AG04450 (cell line): Measurements from ENCODE around the gene ITIH5. TPM values are rescaled to one million over a fixed set of nuclear protein-coding genes. Genes with fewer than 3 reads are reported as not detected.

ENCODE experiments used
- CTCF ChIA-PET: fragments of 300-600, 350-600 bp; formaldehyde crosslinking; extraction: SDS; loops from one replicate; lab custom pipeline; 2022; ENCODE audit warnings: antibody characterized with exemption, inconsistent platforms; lab: Charles Lee
- POLR2A ChIA-PET: fragments of 350-600 bp; formaldehyde crosslinking; extraction: SDS; loops from one replicate; lab custom pipeline; 2021; ENCODE audit warnings: antibody characterized with exemption, inconsistent platforms; lab: Yijun Ruan, JAX
- DNase-seq: peaks from one replicate; pipeline ENCODE4 v3.0.0-alpha.2; 2011; ENCODE audit warnings: low read depth, low spot score
- H3K27ac ChIP-seq: one replicate; pipeline ENCODE4 v1.5.1; 2012; ENCODE audit warnings: low read depth, low read length, control low read depth
- H3K27me3 ChIP-seq: one replicate; pipeline ENCODE4 v1.6.0; 2012; ENCODE audit warnings: low read length; ENCODE audit not compliant: control insufficient read depth, insufficient read depth
- H3K4me3 ChIP-seq: 2 replicates; pipeline ENCODE4 v1.5.1; 2011; ENCODE audit warnings: mild to moderate bottlenecking, low read depth, low read length, control low read depth
- H3K9me3 ChIP-seq: 2 replicates; pipeline ENCODE4 v1.5.1; 2012; ENCODE audit warnings: low read length; ENCODE audit not compliant: control insufficient read depth, insufficient read depth
- CTCF ChIP-seq: IDR thresholded peaks from 2 replicates; pipeline ENCODE4 v1.5.1; 2011; ENCODE audit warnings: low read depth, low read length, control low read depth, inconsistent platforms
- polyA plus RNA-seq: library from polyadenylated mRNA; depleted of rRNA; stranded (reverse); fragments of >200 nt; gene quantifications from 2 replicates; pipeline ENCODE4 v1.2.3, GENCODE V29; 2011

The ITIH5 gene
- polyA plus RNA-seq, 1 experiment, result 0.11 TPM

- no peak for DNase-seq
- Histone ChIP-seq H3K9me3 (no peaks in the 10 kb centered on the region; the same call in 1 of the 2 replicates), H3K27ac (no peak overlapping the region), H3K4me3 (no peak overlapping the region), H3K27me3 (no peaks in the 10 kb centered on the region)
- no peak for TF ChIP-seq CTCF
- CTCF ChIA-PET, result no interaction called here
- POLR2A ChIA-PET, result no interaction called here
Observed at GRCh38 chr10:7545792-7546191, 121.0 kb downstream of the ITIH5 start.

GRCh38 chr10:7545261-7545660, 121.5 kb downstream of the ITIH5 start:
- no peak for DNase-seq
- Histone ChIP-seq H3K9me3 (no peaks in the 10 kb centered on the region; the same call in 1 of the 2 replicates), H3K27me3 (no peaks in the 10 kb centered on the region), H3K27ac (no peak overlapping the region), H3K4me3 (no peak overlapping the region)
- ChIA-PET POLR2A (no interaction called here), CTCF (no interaction called here)
- TF ChIP-seq CTCF, result no peak

GRCh38 chr10:7544203-7544602, 122.6 kb downstream of the ITIH5 start:
- Histone ChIP-seq H3K4me3 (no peak overlapping the region), H3K27ac (no peak overlapping the region), H3K27me3 (no peaks in the 10 kb centered on the region), H3K9me3 (no peaks in the 10 kb centered on the region; the same call in 1 of the 2 replicates)
- ChIA-PET POLR2A (no interaction called here), CTCF (no interaction called here)
- no peak for TF ChIP-seq CTCF
- DNase-seq, result no peak

GRCh38 chr10:7542189-7542914, 124.4 kb downstream of the ITIH5 start:
- H3K27ac ChIP-seq, result no peak overlapping the region
- no peak overlapping the region for H3K4me3 ChIP-seq
- no peaks in the 10 kb centered on the region for H3K27me3 ChIP-seq
- DNase-seq, result no peak
- no peak for TF ChIP-seq CTCF
- ChIA-PET CTCF (interaction anchor here (1.1 kb wide), 1 partner anchor 17 kb away, joined by 3 read pairs; no protein-coding TSS in a partner anchor), POLR2A (no interaction called here)
- no peaks in the 10 kb centered on the region; the same call in 1 of the 2 replicates for H3K9me3 ChIP-seq
